HEK293 (cell line): ENCODE data around the gene NRP2.

Experiments used
- RBAK ChIP-seq: fragments of 450-650 bp; formaldehyde crosslinking; IDR thresholded peaks from 2 replicates; pipeline ENCODE4 v1.5.1; 2016; ENCODE audit warnings: missing biosample characterization, missing genetic modification characterization
- ZNF138 ChIP-seq: fragments of 450-650 bp; formaldehyde crosslinking; IDR thresholded peaks from 2 replicates; pipeline ENCODE4 v1.5.1; 2016; ENCODE audit warnings: missing biosample characterization, missing genetic modification characterization, borderline replicate concordance
- ZNF169 ChIP-seq: fragments of 450-650 bp; formaldehyde crosslinking; IDR thresholded peaks from 2 replicates; pipeline ENCODE4 v1.5.1; 2016; ENCODE audit warnings: missing biosample characterization, missing genetic modification characterization
- ZNF266 ChIP-seq: fragments of 450-650 bp; formaldehyde crosslinking; IDR thresholded peaks from 2 replicates; pipeline ENCODE4 v1.5.1; 2016; ENCODE audit warnings: missing biosample characterization, missing genetic modification characterization, low read depth
- ZNF423 ChIP-seq: fragments of 450-650 bp; formaldehyde crosslinking; IDR thresholded peaks from 2 replicates; pipeline ENCODE4 v1.5.1; 2016; ENCODE audit warnings: missing biosample characterization, missing genetic modification characterization
- ZNF610 ChIP-seq: fragments of 450-650 bp; formaldehyde crosslinking; IDR thresholded peaks from 2 replicates; pipeline ENCODE4 v1.5.1; 2016; ENCODE audit warnings: missing biosample characterization, missing genetic modification characterization, borderline replicate concordance
- ZNF785 ChIP-seq: fragments of 450-650 bp; formaldehyde crosslinking; IDR thresholded peaks from 2 replicates; pipeline ENCODE4 v1.5.1; 2016; ENCODE audit warnings: missing biosample characterization, missing genetic modification characterization
- TF ChIP-seq, protein P1 (sequence below): fragments of 450-650 bp; formaldehyde crosslinking; IDR thresholded peaks from 2 replicates; pipeline ENCODE4 v1.5.1; 2016; ENCODE audit warnings: missing biosample characterization, missing genetic modification characterization
- TF ChIP-seq, protein P2 (sequence below): fragments of 450-650 bp; formaldehyde crosslinking; IDR thresholded peaks from 2 replicates; pipeline ENCODE4 v1.5.1; 2017; ENCODE audit warnings: missing biosample characterization, missing genetic modification characterization

DNA sequence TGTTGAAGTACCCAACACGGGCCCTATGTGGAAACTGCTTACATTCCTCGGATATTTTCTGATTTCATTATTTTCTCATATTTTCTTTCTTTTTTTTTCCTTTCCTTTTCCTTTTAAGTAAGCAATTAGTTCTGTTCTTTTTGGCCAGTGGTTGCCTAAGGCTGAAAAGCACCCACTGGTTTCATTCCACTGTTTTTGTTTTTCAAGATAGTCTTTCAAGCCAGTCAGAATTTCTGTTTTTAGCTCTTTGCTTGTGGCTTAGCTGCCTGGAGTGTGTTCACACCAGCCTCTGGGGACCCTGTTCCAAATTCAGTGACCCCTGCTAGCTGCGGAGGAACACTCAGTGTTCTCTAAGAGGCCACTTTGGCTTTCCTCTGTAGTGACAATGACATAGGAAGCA, 73.6 kb downstream of the NRP2 start:
- TF ChIP-seq ZNF423 (tag by site-specific recombination): no peak
- no peak for TF ChIP-seq ZNF266
- no peak for TF ChIP-seq ZNF138 (tag by site-specific recombination)
- no peak for TF ChIP-seq ZNF169 (tag by site-specific recombination)
- TF ChIP-seq, protein P1, sequence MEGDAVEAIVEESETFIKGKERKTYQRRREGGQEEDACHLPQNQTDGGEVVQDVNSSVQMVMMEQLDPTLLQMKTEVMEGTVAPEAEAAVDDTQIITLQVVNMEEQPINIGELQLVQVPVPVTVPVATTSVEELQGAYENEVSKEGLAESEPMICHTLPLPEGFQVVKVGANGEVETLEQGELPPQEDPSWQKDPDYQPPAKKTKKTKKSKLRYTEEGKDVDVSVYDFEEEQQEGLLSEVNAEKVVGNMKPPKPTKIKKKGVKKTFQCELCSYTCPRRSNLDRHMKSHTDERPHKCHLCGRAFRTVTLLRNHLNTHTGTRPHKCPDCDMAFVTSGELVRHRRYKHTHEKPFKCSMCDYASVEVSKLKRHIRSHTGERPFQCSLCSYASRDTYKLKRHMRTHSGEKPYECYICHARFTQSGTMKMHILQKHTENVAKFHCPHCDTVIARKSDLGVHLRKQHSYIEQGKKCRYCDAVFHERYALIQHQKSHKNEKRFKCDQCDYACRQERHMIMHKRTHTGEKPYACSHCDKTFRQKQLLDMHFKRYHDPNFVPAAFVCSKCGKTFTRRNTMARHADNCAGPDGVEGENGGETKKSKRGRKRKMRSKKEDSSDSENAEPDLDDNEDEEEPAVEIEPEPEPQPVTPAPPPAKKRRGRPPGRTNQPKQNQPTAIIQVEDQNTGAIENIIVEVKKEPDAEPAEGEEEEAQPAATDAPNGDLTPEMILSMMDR (tag by site-specific recombination): no peak
- TF ChIP-seq, protein P2, sequence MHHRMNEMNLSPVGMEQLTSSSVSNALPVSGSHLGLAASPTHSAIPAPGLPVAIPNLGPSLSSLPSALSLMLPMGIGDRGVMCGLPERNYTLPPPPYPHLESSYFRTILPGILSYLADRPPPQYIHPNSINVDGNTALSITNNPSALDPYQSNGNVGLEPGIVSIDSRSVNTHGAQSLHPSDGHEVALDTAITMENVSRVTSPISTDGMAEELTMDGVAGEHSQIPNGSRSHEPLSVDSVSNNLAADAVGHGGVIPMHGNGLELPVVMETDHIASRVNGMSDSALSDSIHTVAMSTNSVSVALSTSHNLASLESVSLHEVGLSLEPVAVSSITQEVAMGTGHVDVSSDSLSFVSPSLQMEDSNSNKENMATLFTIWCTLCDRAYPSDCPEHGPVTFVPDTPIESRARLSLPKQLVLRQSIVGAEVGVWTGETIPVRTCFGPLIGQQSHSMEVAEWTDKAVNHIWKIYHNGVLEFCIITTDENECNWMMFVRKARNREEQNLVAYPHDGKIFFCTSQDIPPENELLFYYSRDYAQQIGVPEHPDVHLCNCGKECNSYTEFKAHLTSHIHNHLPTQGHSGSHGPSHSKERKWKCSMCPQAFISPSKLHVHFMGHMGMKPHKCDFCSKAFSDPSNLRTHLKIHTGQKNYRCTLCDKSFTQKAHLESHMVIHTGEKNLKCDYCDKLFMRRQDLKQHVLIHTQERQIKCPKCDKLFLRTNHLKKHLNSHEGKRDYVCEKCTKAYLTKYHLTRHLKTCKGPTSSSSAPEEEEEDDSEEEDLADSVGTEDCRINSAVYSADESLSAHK (tag by site-specific recombination): no peak
- TF ChIP-seq ZNF610 (tag by site-specific recombination): no peak
- TF ChIP-seq ZNF785 (tag by site-specific recombination): no peak
- no peak for TF ChIP-seq RBAK (tag by site-specific recombination)
